Heart left ventricle (tissue), 16 donors: ENCODE data around the gene SH2D7. TPM values are rescaled to one million over a fixed set of nuclear protein-coding genes. Genes with fewer than 3 reads are reported as not detected.

Source experiments
- ATAC-seq, 4 donors: fragments of 200-7000 bp; cut with Tn5 transposase; one replicate each; pipeline ENCODE4 v1.9.1; 2020 to 2022; ENCODE audit warnings: moderate library complexity in 4 of 4, mild to moderate bottlenecking in 3 of 4, moderate number of reproducible peaks in 1 of 4
- DNase-seq, 5 donors: peaks; one replicate each; pipeline ENCODE4 v3.0.0-alpha.2; 2020
- H3K27ac ChIP-seq, 12 donors: fragments of 200-600 bp; sonication (generic) in 4 of 12; one replicate each; pipeline versions ENCODE4 v1.5.0 to v1.8.0; 2016 to 2022; ENCODE audit warnings: mild to moderate bottlenecking in 2 of 12
- H3K27me3 ChIP-seq, 9 donors: fragments of 200-600 bp; sonication (generic) in 2 of 9; one replicate each; pipeline versions ENCODE4 v1.5.1 to v1.8.0; 2016 to 2022; ENCODE audit warnings: mild to moderate bottlenecking in 3 of 9
- H3K36me3 ChIP-seq, 9 donors: fragments of 200-600 bp; sonication (generic) in 2 of 9; one replicate each; pipeline versions ENCODE4 v1.5.0 to v1.8.0; 2018 to 2022; ENCODE audit warnings: mild to moderate bottlenecking in 2 of 9
- H3K4me1 ChIP-seq, 12 donors: fragments of 200-600 bp; sonication (generic) in 4 of 12; one replicate each; pipeline versions ENCODE4 v1.5.0 to v1.8.0; 2016 to 2022; ENCODE audit warnings: mild to moderate bottlenecking in 3 of 12
- H3K4me3 ChIP-seq, 12 donors: fragments of 200-600 bp; sonication (generic) in 4 of 12; one replicate each; pipeline versions ENCODE4 v1.5.0 to v1.8.0; 2017 to 2022; ENCODE audit warnings: mild to moderate bottlenecking in 9 of 12, moderate library complexity in 4 of 12
- H3K9me3 ChIP-seq, 12 donors: fragments of 200-600 bp; sonication (generic) in 4 of 12; one replicate each; pipeline versions ENCODE4 v1.5.0 to v1.8.0; 2016 to 2022; ENCODE audit warnings: mild to moderate bottlenecking in 1 of 12
- CTCF ChIP-seq, 12 donors: fragments of 200-600 bp; sonication (generic) in 4 of 12; IDR thresholded peaks; one replicate each; pipeline versions ENCODE4 v1.5.0 to v1.8.0; 2018 to 2022; ENCODE audit warnings: antibody characterized with exemption in 12 of 12, mild to moderate bottlenecking in 5 of 12
- POLR2A ChIP-seq, 2 donors: fragments of 450-650 bp; IDR thresholded peaks; one replicate each; pipeline ENCODE4 v1.6.1; 2017; ENCODE audit warnings: antibody characterized with exemption in 2 of 2, mild to moderate bottlenecking in 2 of 2, moderate library complexity in 2 of 2
- WGBS, 4 donors: extraction: QIAGEN DNeasy Blood & Tissue Kit in 2 of 4; methylation state at CpG; one replicate each; pipeline versions ENCODE4 v1.1.5 to v1.1.7; 2013 to 2018; 5-methylcytosine and 5-hydroxymethylcytosine counted together
- intact Hi-C, 10 donors: fragments of 100-400 bp; cut with DNase I; formaldehyde crosslinking; loops; one replicate each; pipeline versions ENCODE4 v1.11.1 to v1.14.2; 2022
- polyA plus RNA-seq, 2 donors: library from polyadenylated mRNA; stranded (reverse); fragments of 200-250 nt; gene quantifications; one replicate each; pipeline ENCODE4 v1.2.3, GENCODE V29; 2013
- total RNA-seq, 9 donors: library from RNA; depleted of rRNA in 2 of 9; stranded (reverse); fragments of >200 nt in 2 of 9; fragmentation: NEBNext Ultra II Directional in 3 of 9; extraction: Animal tissue kit (Norgen Biotek cat#: 25700) in 3 of 9; gene quantifications; one replicate each; pipeline versions ENCODE4 v1.1.0 to v1.2.4, GENCODE V29; 2016 to 2023
- donor health status: ischemic (EF 13 %, LVEDD 7.1; RV severe dilation, severe dysfunction).
- donor health status: healthy with polysubstance abuse.
- donor health status: DM: no; HTN: yes; CAD: no.
- donor health status: DM: no; HTN: no; CAD: no.
- donor health status: ischemic (EF 25% LVEDD 6.9; RV normal size, moderate dysfunction).
- donor health status: ischemic (EF 25% LVEDD 5.7; RV mildly dilated, moderate dysfunction).
- donor health status: healthy.
- donor health status: DM: yes; HTN: yes; CAD: no.
- donor health status: ischemic (EF 35%, LVEDD 5.7; RV mildly dilated, moderate dysfunction).
- donor health status: nonischemic (EF 11% LVEDD 7.7; RV severe dilation, severe dysfunction).
- donor health status: DM: yes; HTN: yes; CAD: no.
- donor health status: PGD.
- donor health status: ischemic (EF 29% LVEDD 5.4; RV normal size, mild dysfunction).
- donor health status: nonischemic (EF 23%, LVEDD 6.1; RV moderate dilation, normal function).

The SH2D7 gene
- total and polyA plus RNA-seq, 11 donors = not detected

- intact Hi-C loops = loop anchor here (1.0 to 10.0 kb wide), 7 partner anchors 104 to 150 kb away; no protein-coding TSS in a partner anchor
Measured at GRCh38 chr15:78108300-78109084, 16.1 kb downstream of the SH2D7 start.

GRCh38 chr15:78109156-78109555, 16.8 kb downstream of the SH2D7 start:
- H3K36me3 ChIP-seq = no peaks in the 10 kb centered on the region
- 90 to 94% (median 92%) methylated on average over 12 of the region's 12 CpGs for WGBS, 4 donors
- intact Hi-C loops = loop anchor here (2.0 to 10.0 kb wide), 4 partner anchors 104 to 150 kb away; no protein-coding TSS in a partner anchor

More at GRCh38 chr15:78108300-78109084, 16.1 kb downstream of the SH2D7 start:
- Histone ChIP-seq H3K4me1 (peaks cover 0 to 28% (median 0%) of the 10 kb centered on the region in 12 donors), H3K9me3 (no peaks in the 10 kb centered on the region), H3K27me3 (no peaks in the 10 kb centered on the region), H3K4me3 (no peak overlapping the region), H3K36me3 (no peaks in the 10 kb centered on the region), H3K27ac (no peak overlapping the region)
- peak; percentile 82 to 93 (median 86) for DNase-seq
- WGBS, 4 donors = 43 to 46% (median 44%) methylated on average over 11 of the region's 11 CpGs
- TF ChIP-seq POLR2A (IDR thresholded peaks at IDR 0.05) (no peak), CTCF (IDR thresholded peaks at IDR 0.05) (peak; percentile 90 to 98 (median 93))
- ATAC-seq = peak; percentile 65 to 90 (median 89)

GRCh38 chr15:78110096-78110495, 17.7 kb downstream of the SH2D7 start:
- no peaks in the 10 kb centered on the region for H3K9me3 ChIP-seq
- no peak overlapping the region for H3K27ac ChIP-seq
- peaks cover 0 to 12% (median 0%) of the 10 kb centered on the region in 12 donors for H3K4me1 ChIP-seq
- TF ChIP-seq CTCF (IDR thresholded peaks at IDR 0.05) (no peak), POLR2A (IDR thresholded peaks at IDR 0.05) (no peak)
- no peaks in the 10 kb centered on the region for H3K36me3 ChIP-seq
- intact Hi-C loops = loop anchor here in 9 of 10 donors (5.0 to 10.0 kb wide), 7 partner anchors 72 to 315 kb away; no protein-coding TSS in a partner anchor
- DNase-seq (no peak), ATAC-seq (no peak)
- H3K4me3 ChIP-seq = no peak overlapping the region
- WGBS, 4 donors = 84 to 97% (median 93%) methylated on average over 5 to 6 of the region's 6 CpGs
- no peaks in the 10 kb centered on the region for H3K27me3 ChIP-seq

More at GRCh38 chr15:78109156-78109555, 16.8 kb downstream of the SH2D7 start:
- ATAC-seq (no peak), DNase-seq (no peak)
- Histone ChIP-seq H3K27ac (no peak overlapping the region), H3K4me3 (no peak overlapping the region), H3K4me1 (peaks cover 0 to 21% (median 0%) of the 10 kb centered on the region in 12 donors), H3K9me3 (no peaks in the 10 kb centered on the region), H3K27me3 (no peaks in the 10 kb centered on the region)
- TF ChIP-seq POLR2A (IDR thresholded peaks at IDR 0.05) = no peak
- no peak for TF ChIP-seq CTCF (IDR thresholded peaks at IDR 0.05)

GRCh38 chr15:78110916-78111475, 18.6 kb downstream of the SH2D7 start:
- H3K9me3 ChIP-seq = no peaks in the 10 kb centered on the region
- ATAC-seq (no peak), DNase-seq (no peak)
- WGBS, 4 donors = 89 to 94% (median 92%) methylated on average over 7 to 10 of the region's 10 CpGs
- no peak overlapping the region for H3K4me3 ChIP-seq
- no peaks in the 10 kb centered on the region for H3K36me3 ChIP-seq
- TF ChIP-seq POLR2A (IDR thresholded peaks at IDR 0.05) = no peak
- peaks cover 0 to 4% (median 0%) of the 10 kb centered on the region in 12 donors for H3K4me1 ChIP-seq
- intact Hi-C loops = loop anchor here in 9 of 10 donors (5.0 to 10.0 kb wide), 7 partner anchors 71 to 314 kb away; no protein-coding TSS in a partner anchor
- no peaks in the 10 kb centered on the region for H3K27me3 ChIP-seq
- H3K27ac ChIP-seq = no peak overlapping the region
